ENCODE results near the gene STRC. TPM values are rescaled to one million over a fixed set of nuclear protein-coding genes. Genes with fewer than 3 reads are reported as not detected.
"Not testable (repeated sequence)": the region's sequence is repeated elsewhere in the genome, so short reads cannot be mapped to it uniquely, and the experiment has no call there.

Gene STRC
- total and polyA plus RNA-seq, 4 donors = 0.03 to 1.0 (median 0.34) TPM

DNA sequence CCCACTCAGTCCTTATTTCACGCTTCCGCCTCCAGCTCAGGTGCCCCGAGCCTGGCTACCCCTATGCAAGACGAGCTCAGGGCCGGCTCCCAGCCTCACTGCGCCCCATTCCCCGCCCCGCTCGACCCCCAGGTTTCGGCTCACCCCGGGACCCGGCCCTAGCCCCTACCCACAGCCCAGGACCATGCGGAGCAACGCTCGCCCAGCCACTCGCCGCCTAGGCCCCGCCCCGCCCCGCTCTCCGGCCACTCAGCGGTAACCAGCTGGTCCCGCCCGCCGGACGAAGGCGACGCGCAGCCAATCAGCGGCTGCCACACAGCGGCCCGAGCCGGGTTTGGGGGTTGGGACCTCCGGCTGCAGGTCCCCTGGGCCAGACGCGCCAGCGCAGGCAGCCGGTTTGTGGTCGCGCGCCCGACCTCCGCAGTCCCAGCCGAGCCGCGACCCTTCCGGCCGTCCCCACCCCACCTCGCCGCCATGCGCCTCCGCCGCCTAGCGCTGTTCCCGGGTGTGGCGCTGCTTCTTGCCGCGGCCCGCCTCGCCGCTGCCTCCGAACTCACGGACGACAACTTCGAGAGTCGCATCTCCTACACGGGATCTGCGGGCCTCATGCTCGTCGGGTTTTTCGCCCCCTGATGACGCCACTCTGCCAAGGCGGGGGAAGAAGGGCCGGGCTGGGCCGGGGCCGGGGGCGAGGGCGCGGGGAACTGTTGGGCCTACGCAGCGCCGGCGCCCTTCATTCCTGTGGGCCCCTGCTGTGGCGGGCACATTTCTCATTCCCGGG, 30.2 kb upstream of the STRC start, which contains the start of gene CATSPER2:
Gene CATSPER2, minus strand, starts transcription at position 196 of the 781 bp plus-strand sequence. CDS start 783 bp downstream, outside the sequence.
- ATAC-seq (ENCODE audit: insufficient read depth, low FRiP score) = no peak

DNA sequence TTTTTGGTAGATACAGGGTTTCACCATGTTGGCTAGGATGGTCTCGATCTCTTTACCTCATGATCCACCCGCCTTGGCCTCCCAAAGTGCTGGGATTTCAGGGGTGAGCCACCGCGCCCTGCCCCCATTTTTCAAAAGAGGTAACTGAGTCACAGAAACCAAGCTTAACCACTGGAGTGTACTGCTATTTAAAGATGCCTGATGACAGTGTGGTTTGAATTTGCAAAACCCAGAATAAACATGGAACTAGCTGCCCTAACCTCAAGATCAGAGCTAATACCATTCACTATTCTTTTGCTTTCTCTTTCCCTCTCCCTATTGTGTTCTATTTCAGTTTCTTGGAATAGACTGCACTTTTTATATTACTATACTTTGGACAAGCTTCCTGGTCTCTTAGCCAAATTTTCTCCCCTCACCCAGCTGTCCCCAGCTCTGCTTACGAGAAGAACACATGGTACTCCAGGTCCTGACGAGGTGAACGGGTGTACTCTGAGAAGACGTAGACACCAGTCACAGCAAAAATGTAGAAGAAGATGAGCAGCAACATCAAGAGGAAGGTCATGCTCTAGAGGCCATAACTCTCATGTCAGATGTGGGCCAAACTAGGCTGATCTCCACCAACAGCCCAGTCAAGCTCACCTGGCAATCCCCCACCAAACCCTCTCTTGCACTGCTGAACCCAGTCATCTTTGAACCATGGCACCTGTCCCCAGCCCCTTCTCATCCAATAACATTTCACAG, 20.0 kb upstream of the STRC start:
- not testable (repeated sequence) for H3K36me3 ChIP-seq (ENCODE audit: control insufficient read depth in 4 of 4, insufficient read depth in 4 of 4, low read length in 4 of 4); ATAC-seq (ENCODE audit: insufficient read depth, low FRiP score); H3K4me1 ChIP-seq (ENCODE audit: control insufficient read depth in 5 of 5, insufficient read depth in 5 of 5, low read length in 5 of 5); DNase-seq; H3K4me3 ChIP-seq; H3K9ac ChIP-seq (ENCODE audit: insufficient read depth in 1 of 2, low read length in 2 of 2); H3K27ac ChIP-seq (ENCODE audit: low read depth in 1 of 2, low read length in 1 of 2); H3K27me3 ChIP-seq (ENCODE audit: control insufficient read depth in 3 of 3, insufficient read depth in 3 of 3, low read length in 2 of 3); H3K9me3 ChIP-seq (ENCODE audit: control insufficient read depth in 4 of 4, insufficient read depth in 3 of 4, low read length in 3 of 4)
- WGBS, 2 donors = 86 to 93% methylated on average over 8 of the region's 8 CpGs

More for the DNA sequence above, 30.2 kb upstream of the STRC start, which contains the start of gene CATSPER2:
- Histone ChIP-seq H3K27me3 (ENCODE audit: control insufficient read depth in 3 of 3, insufficient read depth in 3 of 3, low read length in 2 of 3) (no peaks in the 10 kb centered on the region), H3K4me3 (no peak within 1 kb of the TSS), H3K9ac (ENCODE audit: insufficient read depth in 1 of 2, low read length in 2 of 2) (no peak within 1 kb of the TSS), H3K36me3 (ENCODE audit: control insufficient read depth in 4 of 4, insufficient read depth in 4 of 4, low read length in 4 of 4) (peaks cover 0 to 9% (median 0%) of the 10 kb centered on the region in 4 donors), H3K9me3 (ENCODE audit: control insufficient read depth in 4 of 4, insufficient read depth in 3 of 4, low read length in 3 of 4) (no peaks in the 10 kb centered on the region), H3K27ac (ENCODE audit: low read depth in 1 of 2, low read length in 1 of 2) (no peak within 1 kb of the TSS), H3K4me1 (ENCODE audit: control insufficient read depth in 5 of 5, insufficient read depth in 5 of 5, low read length in 5 of 5) (no peaks in the 10 kb centered on the region)
- TF ChIP-seq, protein P1, sequence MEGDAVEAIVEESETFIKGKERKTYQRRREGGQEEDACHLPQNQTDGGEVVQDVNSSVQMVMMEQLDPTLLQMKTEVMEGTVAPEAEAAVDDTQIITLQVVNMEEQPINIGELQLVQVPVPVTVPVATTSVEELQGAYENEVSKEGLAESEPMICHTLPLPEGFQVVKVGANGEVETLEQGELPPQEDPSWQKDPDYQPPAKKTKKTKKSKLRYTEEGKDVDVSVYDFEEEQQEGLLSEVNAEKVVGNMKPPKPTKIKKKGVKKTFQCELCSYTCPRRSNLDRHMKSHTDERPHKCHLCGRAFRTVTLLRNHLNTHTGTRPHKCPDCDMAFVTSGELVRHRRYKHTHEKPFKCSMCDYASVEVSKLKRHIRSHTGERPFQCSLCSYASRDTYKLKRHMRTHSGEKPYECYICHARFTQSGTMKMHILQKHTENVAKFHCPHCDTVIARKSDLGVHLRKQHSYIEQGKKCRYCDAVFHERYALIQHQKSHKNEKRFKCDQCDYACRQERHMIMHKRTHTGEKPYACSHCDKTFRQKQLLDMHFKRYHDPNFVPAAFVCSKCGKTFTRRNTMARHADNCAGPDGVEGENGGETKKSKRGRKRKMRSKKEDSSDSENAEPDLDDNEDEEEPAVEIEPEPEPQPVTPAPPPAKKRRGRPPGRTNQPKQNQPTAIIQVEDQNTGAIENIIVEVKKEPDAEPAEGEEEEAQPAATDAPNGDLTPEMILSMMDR (IDR thresholded peaks at IDR 0.05; ENCODE audit: control extremely low read depth, extremely low read depth) = no peak
- WGBS, 2 donors = 90% methylated on average over 76 to 85 of the region's 85 CpGs
- no peak for DNase-seq

DNA sequence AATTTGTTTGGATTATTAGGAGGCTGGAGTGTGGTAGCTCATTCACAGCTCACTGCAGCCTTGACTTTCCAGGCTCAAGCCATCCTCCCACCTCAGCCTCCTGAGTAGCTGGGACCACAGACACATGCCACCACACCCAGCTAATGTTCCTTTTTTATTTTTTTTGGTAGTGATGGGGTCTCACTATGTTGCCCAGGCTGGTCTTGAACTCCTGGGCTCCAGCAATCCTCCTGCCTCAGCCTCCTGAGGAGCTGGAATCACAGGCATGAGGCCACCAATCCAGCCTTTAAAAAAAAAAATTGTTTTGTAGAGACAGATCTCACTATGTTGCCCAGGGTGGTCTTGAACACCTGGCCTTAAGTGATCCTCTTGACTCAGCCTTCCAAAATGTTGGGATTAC, 8.3 kb upstream of the STRC start:
- DNase-seq; H3K27me3 ChIP-seq (ENCODE audit: control insufficient read depth in 3 of 3, insufficient read depth in 3 of 3, low read length in 2 of 3); ATAC-seq (ENCODE audit: insufficient read depth, low FRiP score): not testable (repeated sequence)

DNA sequence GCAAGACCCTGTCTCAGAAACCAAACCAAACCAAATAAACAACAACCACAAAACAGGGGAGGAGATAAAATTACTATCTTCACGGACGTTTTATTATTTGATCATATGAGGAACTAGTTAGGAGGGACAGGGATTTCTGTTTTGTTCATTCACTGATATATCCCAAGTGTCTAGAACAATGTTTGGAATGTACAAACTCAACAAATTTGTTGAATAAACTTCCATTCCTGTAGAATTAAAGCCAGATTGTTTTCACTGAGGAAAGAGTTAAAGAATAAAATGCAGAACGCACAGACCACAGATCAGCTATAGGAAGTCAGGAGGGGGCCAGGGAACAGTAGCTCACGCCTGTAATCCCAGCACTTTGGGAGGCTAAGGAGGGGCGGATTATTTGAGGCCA, 6.5 kb upstream of the STRC start:
- no peak for DNase-seq

More for the DNA sequence above, 8.3 kb upstream of the STRC start:
- not testable (repeated sequence) for H3K9me3 ChIP-seq (ENCODE audit: control insufficient read depth in 4 of 4, insufficient read depth in 3 of 4, low read length in 3 of 4); H3K36me3 ChIP-seq (ENCODE audit: control insufficient read depth in 4 of 4, insufficient read depth in 4 of 4, low read length in 4 of 4); H3K9ac ChIP-seq (ENCODE audit: insufficient read depth in 1 of 2, low read length in 2 of 2); H3K4me3 ChIP-seq; H3K4me1 ChIP-seq (ENCODE audit: control insufficient read depth in 5 of 5, insufficient read depth in 5 of 5, low read length in 5 of 5); H3K27ac ChIP-seq (ENCODE audit: low read depth in 1 of 2, low read length in 1 of 2)

DNA sequence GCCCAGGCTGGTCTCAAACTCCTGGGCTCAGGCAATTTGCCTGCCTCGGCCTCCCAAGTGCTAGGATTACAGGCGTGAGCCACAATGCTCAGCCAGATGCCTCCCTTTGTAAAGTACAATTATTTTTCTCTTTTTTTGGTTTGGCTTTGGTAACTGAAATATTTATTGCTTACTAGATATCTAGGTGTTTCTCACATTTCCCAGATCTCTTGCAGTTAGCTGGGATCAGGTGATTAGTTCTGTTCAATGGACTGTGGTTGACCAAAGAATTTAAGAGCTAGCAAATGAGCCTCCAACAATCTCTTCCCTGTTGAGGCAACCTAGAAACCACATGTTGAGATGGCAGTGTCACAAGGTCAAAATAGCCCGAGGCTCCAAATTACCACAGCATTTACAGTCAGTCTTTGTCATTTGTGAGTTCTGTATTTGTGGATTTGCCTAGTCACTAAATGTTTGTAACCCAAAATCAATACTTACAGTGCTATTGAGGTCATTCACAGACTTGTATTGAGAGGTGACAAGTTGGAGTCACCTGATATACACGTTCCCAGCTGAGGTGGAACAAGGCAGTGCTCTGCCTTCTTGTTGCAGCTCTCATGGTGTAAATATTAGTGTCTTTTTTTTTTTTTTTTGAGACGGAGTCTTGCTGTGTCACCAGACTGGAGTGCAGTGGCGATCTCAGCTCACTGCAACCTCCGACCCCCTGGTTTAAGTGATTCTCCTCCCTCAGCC, 3.6 kb upstream of the STRC start:
- not testable (repeated sequence) for H3K9me3 ChIP-seq (ENCODE audit: control insufficient read depth in 4 of 4, insufficient read depth in 3 of 4, low read length in 3 of 4); H3K4me1 ChIP-seq (ENCODE audit: control insufficient read depth in 5 of 5, insufficient read depth in 5 of 5, low read length in 5 of 5); H3K9ac ChIP-seq (ENCODE audit: insufficient read depth in 1 of 2, low read length in 2 of 2); H3K36me3 ChIP-seq (ENCODE audit: control insufficient read depth in 4 of 4, insufficient read depth in 4 of 4, low read length in 4 of 4); H3K27me3 ChIP-seq (ENCODE audit: control insufficient read depth in 3 of 3, insufficient read depth in 3 of 3, low read length in 2 of 3); ATAC-seq (ENCODE audit: insufficient read depth, low FRiP score); H3K27ac ChIP-seq (ENCODE audit: low read depth in 1 of 2, low read length in 1 of 2); H3K4me3 ChIP-seq; DNase-seq
- 72 to 75% methylated on average over 4 of the region's 7 CpGs for WGBS, 2 donors

More for the DNA sequence above, 6.5 kb upstream of the STRC start:
- Histone ChIP-seq H3K4me1 (ENCODE audit: control insufficient read depth in 5 of 5, insufficient read depth in 5 of 5, low read length in 5 of 5) (no peaks in the 10 kb centered on the region), H3K36me3 (ENCODE audit: control insufficient read depth in 4 of 4, insufficient read depth in 4 of 4, low read length in 4 of 4) (no peaks in the 10 kb centered on the region), H3K27me3 (ENCODE audit: control insufficient read depth in 3 of 3, insufficient read depth in 3 of 3, low read length in 2 of 3) (no peaks in the 10 kb centered on the region), H3K27ac (ENCODE audit: low read depth in 1 of 2, low read length in 1 of 2) (no peak overlapping the region), H3K9me3 (ENCODE audit: control insufficient read depth in 4 of 4, insufficient read depth in 3 of 4, low read length in 3 of 4) (no peaks in the 10 kb centered on the region), H3K9ac (ENCODE audit: insufficient read depth in 1 of 2, low read length in 2 of 2) (no peak overlapping the region), H3K4me3 (no peak overlapping the region)
- TF ChIP-seq, protein P1 (IDR thresholded peaks at IDR 0.05; ENCODE audit: control extremely low read depth, extremely low read depth) = no peak
- ATAC-seq (ENCODE audit: insufficient read depth, low FRiP score) = no peak
- 21% methylated on average over 5 of the region's 5 CpGs for WGBS, 2 donors

DNA sequence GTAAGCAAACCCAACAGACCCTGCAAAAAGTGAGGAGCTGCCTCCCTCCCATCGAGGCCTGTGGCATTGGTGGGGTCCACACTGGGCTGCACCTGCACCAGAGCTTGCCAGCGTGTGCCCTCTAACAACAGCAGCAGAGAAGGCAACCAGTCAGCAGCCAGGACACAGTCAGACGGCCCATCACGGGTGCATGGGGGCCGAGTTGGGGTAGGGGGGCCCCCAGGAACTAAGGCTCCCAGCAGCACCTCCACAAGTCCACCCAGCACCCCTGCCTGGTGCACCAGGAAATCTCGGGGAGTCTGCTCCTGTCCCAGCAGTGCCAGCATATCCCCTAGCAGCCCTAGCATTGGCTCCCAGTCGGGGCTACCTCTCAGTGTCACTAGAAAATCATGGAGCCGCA, 850 bp downstream of the STRC start:
- H3K4me1 ChIP-seq (ENCODE audit: control insufficient read depth in 5 of 5, insufficient read depth in 5 of 5, low read length in 5 of 5); H3K36me3 ChIP-seq (ENCODE audit: control insufficient read depth in 4 of 4, insufficient read depth in 4 of 4, low read length in 4 of 4); H3K9me3 ChIP-seq (ENCODE audit: control insufficient read depth in 4 of 4, insufficient read depth in 3 of 4, low read length in 3 of 4); DNase-seq; H3K27ac ChIP-seq (ENCODE audit: low read depth in 1 of 2, low read length in 1 of 2); H3K27me3 ChIP-seq (ENCODE audit: control insufficient read depth in 3 of 3, insufficient read depth in 3 of 3, low read length in 2 of 3); H3K9ac ChIP-seq (ENCODE audit: insufficient read depth in 1 of 2, low read length in 2 of 2); ATAC-seq (ENCODE audit: insufficient read depth, low FRiP score); H3K4me3 ChIP-seq: not testable (repeated sequence)
- 65 to 70% methylated on average over 3 to 4 of the region's 8 CpGs for WGBS, 2 donors

Measured in lung (tissue), 12 donors.